Endometrial microvascular endothelial cells (primary cell): ENCODE data around the gene HADHA. TPM values are rescaled to one million over a fixed set of nuclear protein-coding genes. Genes with fewer than 3 reads are reported as not detected.

Experiments used
- in situ Hi-C: cut with HindIII; loops from 2 replicates; pipeline ENCODE4 v1.10.0; 2017; ENCODE audit warnings: low sequenced_read_pairs, low pct_unique_long_range_greater_than_20kb; ENCODE audit errors: inconsistent ontology term
- total RNA-seq: library from RNA; depleted of rRNA; stranded (reverse); fragments of >200 nt; gene quantifications from one replicate; pipeline ENCODE4 v1.2.3, GENCODE V29; 2015; ENCODE audit errors: inconsistent ontology term

The HADHA gene
- total RNA-seq, 1 donor from 2014 or later: 158 TPM

GRCh38 chr2:26197516-26197915 lies 46.9 kb downstream of the HADHA start:
- in situ Hi-C loops: no loop called here

- in situ Hi-C loops: no loop called here
These were observed 47.6 kb downstream of the HADHA start for GRCh38 chr2:26196683-26197418.

GRCh38 chr2:26195040-26195984 lies 49.1 kb downstream of the HADHA start:
- in situ Hi-C loops: no loop called here

- in situ Hi-C loops: no loop called here
These were observed 50.7 kb downstream of the HADHA start for GRCh38 chr2:26193578-26194231.

GRCh38 chr2:26191316-26192159 lies 52.9 kb downstream of the HADHA start:
- in situ Hi-C loops: no loop called here

GRCh38 chr2:26190369-26190768 lies 54.1 kb downstream of the HADHA start:
- in situ Hi-C loops: no loop called here

GRCh38 chr2:26189751-26190150 lies 54.7 kb downstream of the HADHA start:
- in situ Hi-C loops: no loop called here

- in situ Hi-C loops: no loop called here
These were observed 55.3 kb downstream of the HADHA start for GRCh38 chr2:26189123-26189522.

GRCh38 chr2:26187537-26188104 lies 56.8 kb downstream of the HADHA start:
- in situ Hi-C loops: no loop called here

- in situ Hi-C loops: no loop called here
These were observed 57.3 kb downstream of the HADHA start for GRCh38 chr2:26187114-26187513.

- in situ Hi-C loops: no loop called here
These were observed 58.3 kb downstream of the HADHA start for GRCh38 chr2:26185954-26186770.

GRCh38 chr2:26185304-26185928 lies 59.0 kb downstream of the HADHA start:
- in situ Hi-C loops: no loop called here

GRCh38 chr2:26184555-26185303 lies 59.7 kb downstream of the HADHA start:
- in situ Hi-C loops: no loop called here

- in situ Hi-C loops: no loop called here
These were observed 60.3 kb downstream of the HADHA start for GRCh38 chr2:26184121-26184520.

GRCh38 chr2:26182887-26183630 lies 61.4 kb downstream of the HADHA start:
- in situ Hi-C loops: no loop called here

- in situ Hi-C loops: no loop called here
These were observed 62.0 kb downstream of the HADHA start for GRCh38 chr2:26182441-26182840.
